H9 (cell line): ENCODE measurements around the gene TOM1L2. TPM values are rescaled to one million over a fixed set of nuclear protein-coding genes. Genes with fewer than 3 reads are reported as not detected.

Experiments
- DNase-seq: peaks from one replicate; pipeline ENCODE4 v3.0.0-alpha.2; 2017
- H2AFZ ChIP-seq: one replicate; pipeline ENCODE4 v1.6.1; 2013; ENCODE audit warnings: mild to moderate bottlenecking, low read length, control low read depth, moderate library complexity
- H2AK5ac ChIP-seq: 2 replicates; pipeline ENCODE4 v1.6.1; 2013; ENCODE audit warnings: low read length, control low read depth, mixed read lengths; ENCODE audit not compliant: insufficient read length
- H2BK120ac ChIP-seq: one replicate; pipeline ENCODE4 v1.6.1; 2013; ENCODE audit warnings: low read depth, mild to moderate bottlenecking, low read length, control low read depth, inconsistent platforms; ENCODE audit not compliant: poor library complexity, severe bottlenecking
- H2BK12ac ChIP-seq: 2 replicates; pipeline ENCODE4 v1.6.1; 2013; ENCODE audit warnings: low read length, control low read depth, mixed read lengths, low read depth; ENCODE audit not compliant: insufficient read length
- H2BK15ac ChIP-seq: 2 replicates; pipeline ENCODE4 v1.6.1; 2013; ENCODE audit warnings: low read depth, low read length, control low read depth
- H2BK20ac ChIP-seq: one replicate; pipeline ENCODE4 v1.6.1; 2013; ENCODE audit warnings: low read depth, mild to moderate bottlenecking, low read length, control low read depth, inconsistent platforms; ENCODE audit not compliant: poor library complexity, severe bottlenecking
- H2BK5ac ChIP-seq: 2 replicates; pipeline ENCODE4 v1.6.1; 2013; ENCODE audit warnings: low read length, control low read depth, mixed read lengths; ENCODE audit not compliant: insufficient read length
- H3K14ac ChIP-seq: 2 replicates; pipeline ENCODE4 v1.6.1; 2013; ENCODE audit warnings: low read length, control low read depth; ENCODE audit not compliant: insufficient read depth
- H3K18ac ChIP-seq: 2 replicates; pipeline ENCODE4 v1.6.1; 2013; ENCODE audit warnings: low read depth, mild to moderate bottlenecking, mixed read lengths, low read length, control low read depth; ENCODE audit not compliant: insufficient read length
- H3K23ac ChIP-seq: 2 replicates; pipeline ENCODE4 v1.6.1; 2013; ENCODE audit warnings: low read length, control low read depth, mixed read lengths, low read depth; ENCODE audit not compliant: insufficient read length
- H3K23me2 ChIP-seq: 2 replicates; pipeline ENCODE4 v1.6.1; 2013; ENCODE audit warnings: low read depth, mild to moderate bottlenecking, mixed read lengths, low read length, control low read depth; ENCODE audit not compliant: insufficient read length, poor library complexity, severe bottlenecking
- H3K27ac ChIP-seq: 2 replicates; pipeline ENCODE4 v1.5.1; 2013; ENCODE audit warnings: low read length, control low read depth, mixed read lengths, low read depth; ENCODE audit not compliant: insufficient read length
- H3K27me3 ChIP-seq: 2 replicates; pipeline ENCODE4 v1.6.1; 2013; ENCODE audit warnings: low read length, control low read depth, inconsistent platforms; ENCODE audit not compliant: insufficient read depth
- H3K4ac ChIP-seq: 2 replicates; pipeline ENCODE4 v1.6.1; 2013; ENCODE audit warnings: low read depth, mild to moderate bottlenecking, control low read depth, inconsistent platforms, low read length, moderate library complexity
- H3K4me1 ChIP-seq: 2 replicates; pipeline ENCODE4 v1.6.1; 2013; ENCODE audit warnings: low read length, control low read depth, inconsistent platforms; ENCODE audit not compliant: insufficient read depth
- H3K4me2 ChIP-seq: 2 replicates; pipeline ENCODE4 v1.6.1; 2013; ENCODE audit warnings: low read length, control low read depth, mixed read lengths; ENCODE audit not compliant: insufficient read length, insufficient read depth
- H3K56ac ChIP-seq: 2 replicates; pipeline ENCODE4 v1.6.1; 2013; ENCODE audit warnings: low read depth, mild to moderate bottlenecking, mixed read lengths, low read length, control low read depth; ENCODE audit not compliant: insufficient read length
- H3K79me1 ChIP-seq: 2 replicates; pipeline ENCODE4 v1.6.1; 2013; ENCODE audit warnings: low read depth, mild to moderate bottlenecking, moderate library complexity, low read length, control low read depth, inconsistent platforms; ENCODE audit not compliant: insufficient read depth, poor library complexity, severe bottlenecking
- H3K79me2 ChIP-seq: 2 replicates; pipeline ENCODE4 v1.6.1; 2013; ENCODE audit warnings: low read length, control low read depth, inconsistent platforms; ENCODE audit not compliant: insufficient read depth
- H3K9ac ChIP-seq: 2 replicates; pipeline ENCODE4 v1.6.1; 2013; ENCODE audit warnings: low read length, control low read depth, mixed read lengths; ENCODE audit not compliant: insufficient read length; ENCODE audit errors: extremely low read depth
- H3K9me3 ChIP-seq: one replicate; pipeline ENCODE4 v1.6.1; 2013; ENCODE audit warnings: low read depth, low read length, inconsistent platforms; ENCODE audit not compliant: control insufficient read depth
- H3T11ph ChIP-seq: one replicate; pipeline ENCODE4 v1.6.1; 2013; ENCODE audit warnings: mild to moderate bottlenecking, low read length, control low read depth, inconsistent platforms
- H4K20me1 ChIP-seq: one replicate; pipeline ENCODE4 v1.6.1; 2013; ENCODE audit not compliant: control insufficient read depth, insufficient read length, insufficient read depth
- H4K5ac ChIP-seq: 2 replicates; pipeline ENCODE4 v1.6.1; 2013; ENCODE audit warnings: low read depth, mild to moderate bottlenecking, mixed read lengths, low read length, control low read depth; ENCODE audit not compliant: insufficient read length
- H4K8ac ChIP-seq: replicated peaks from 2 replicates; pipeline ENCODE4 v1.6.1; 2013; ENCODE audit warnings: low read length, control low read depth, mixed read lengths, low read depth; ENCODE audit not compliant: insufficient read length
- H4K91ac ChIP-seq: 2 replicates; pipeline ENCODE4 v1.6.1; 2013; ENCODE audit warnings: low read depth, mild to moderate bottlenecking, moderate library complexity, mixed read lengths, low read length, control low read depth; ENCODE audit not compliant: insufficient read length
- H3K27ac Mint-ChIP-seq, 3 experiments: 2 replicates in 2 of 3; 3 replicates in 1 of 3; pipeline ENCODE4 v1.8.0; 2020 to 2021; ENCODE audit warnings: mixed read lengths in 3 of 3, mild to moderate bottlenecking in 1 of 3, moderate library complexity in 1 of 3
- H3K27me3 Mint-ChIP-seq: 2 replicates; pipeline ENCODE4 v1.8.0; 2021; ENCODE audit warnings: low read depth, mild to moderate bottlenecking, moderate library complexity, mixed read lengths
- H3K36me3 Mint-ChIP-seq, 3 experiments: 2 replicates in 2 of 3; 3 replicates in 1 of 3; pipeline ENCODE4 v1.8.0; 2020 to 2021; ENCODE audit warnings: low read depth in 3 of 3, mixed read lengths in 3 of 3; ENCODE audit not compliant: insufficient read depth in 1 of 3
- H3K4me1 Mint-ChIP-seq, 2 experiments: 2 replicates each; pipeline ENCODE4 v1.8.0; 2020; ENCODE audit warnings: mixed read lengths in 2 of 2
- H3K4me3 Mint-ChIP-seq, 2 experiments: 2 replicates in 1 of 2; 3 replicates in 1 of 2; pipeline ENCODE4 v1.8.0; 2020 to 2021; ENCODE audit warnings: mild to moderate bottlenecking in 2 of 2, mixed read lengths in 2 of 2, moderate library complexity in 1 of 2
- H3K9me3 Mint-ChIP-seq, 2 experiments: 2 replicates in 1 of 2; 3 replicates in 1 of 2; pipeline ENCODE4 v1.8.0; 2020; ENCODE audit warnings: mild to moderate bottlenecking in 2 of 2, mixed read lengths in 2 of 2, moderate library complexity in 1 of 2
- CTCF ChIP-seq: fragments of 200-600 bp; sonication (generic); conservative IDR thresholded peaks from 3 replicates; pipeline ENCODE4 v1.8.0; 2021; ENCODE audit warnings: antibody characterized with exemption, mild to moderate bottlenecking
- WGBS: extraction: QIAGEN DNeasy Blood & Tissue Kit; methylation state at CpG from one replicate; pipeline ENCODE4 v1.1.7; 2013; ENCODE audit warnings: missing lambda C conversion rate, low lambda C conversion rate, mixed read lengths; ENCODE audit not compliant: insufficient read length; ENCODE audit errors: extremely low coverage; 5-methylcytosine and 5-hydroxymethylcytosine counted together
- total RNA-seq: library from RNA; stranded (reverse); gene quantifications from 2 replicates; pipeline ENCODE4 v1.2.1, GENCODE V29; 2021

TOM1L2 gene
- total RNA-seq, 1 experiment from 2014 or later: 4.6 TPM

GRCh38 chr17:17812211-17813054, 159.8 kb downstream of the TOM1L2 start:
- H3K9ac ChIP-seq: no peak overlapping the region
- no peak overlapping the region for H3K18ac ChIP-seq
- no peaks in the 10 kb centered on the region for H3K79me1 ChIP-seq
- Mint-ChIP-seq H3K27me3 (peaks cover 18% of the 10 kb centered on the region), H3K27ac (no peak overlapping the region; a peak in 1 of 7 replicates), H3K9me3 (no peaks in the 10 kb centered on the region), H3K4me3 (no peak overlapping the region), H3K4me1 (peaks cover 17 to 25% of the 10 kb centered on the region in 2 experiments), H3K36me3 (peaks cover 9 to 37% (median 29%) of the 10 kb centered on the region in 3 experiments)
- no peak overlapping the region for H3K14ac ChIP-seq
- TF ChIP-seq CTCF: peak; percentile 100
- no peaks in the 10 kb centered on the region for H3K9me3 ChIP-seq
- DNase-seq: peak; percentile 94
- no peak overlapping the region for H2AFZ ChIP-seq
- peaks cover 8% of the 10 kb centered on the region; the same call in 1 of the 2 replicates for H3K27me3 ChIP-seq
- no peak overlapping the region for H2BK120ac ChIP-seq
- no peak overlapping the region for H2BK15ac ChIP-seq
- no peak overlapping the region for H2BK20ac ChIP-seq
- no peak overlapping the region for H3T11ph ChIP-seq
- H3K4me2 ChIP-seq: no peak overlapping the region
- no peak overlapping the region for H3K23ac ChIP-seq
- no peak overlapping the region for H4K5ac ChIP-seq
- H4K8ac ChIP-seq: no peak overlapping the region
- peaks cover 6% of the 10 kb centered on the region for H3K23me2 ChIP-seq
- no peak overlapping the region for H3K56ac ChIP-seq
- H3K4me1 ChIP-seq: no peaks in the 10 kb centered on the region; the same call in 1 of the 2 replicates
- no peak overlapping the region for H2AK5ac ChIP-seq
- H2BK12ac ChIP-seq: no peak overlapping the region
- WGBS: no CpG with 5 or more reads among the region's 59 CpGs
- H3K27ac ChIP-seq: no peak overlapping the region
- no peak overlapping the region for H2BK5ac ChIP-seq
- no peaks in the 10 kb centered on the region for H3K79me2 ChIP-seq
- H4K91ac ChIP-seq: no peak overlapping the region
- H3K4ac ChIP-seq: no peak overlapping the region
- no peaks in the 10 kb centered on the region for H4K20me1 ChIP-seq
